ENCODE measurements around the gene CLTA.
"Not testable (repeated sequence)": the region's sequence is repeated elsewhere in the genome, so short reads cannot be mapped to it uniquely, and the experiment has no call there.

The CLTA gene

GRCh38 chr9:36221667-36222066 is 30.9 kb downstream of the CLTA start:
- TF ChIP-seq ZFX (IDR thresholded peaks at IDR 0.05), result no peak
- TF ChIP-seq, protein P1, sequence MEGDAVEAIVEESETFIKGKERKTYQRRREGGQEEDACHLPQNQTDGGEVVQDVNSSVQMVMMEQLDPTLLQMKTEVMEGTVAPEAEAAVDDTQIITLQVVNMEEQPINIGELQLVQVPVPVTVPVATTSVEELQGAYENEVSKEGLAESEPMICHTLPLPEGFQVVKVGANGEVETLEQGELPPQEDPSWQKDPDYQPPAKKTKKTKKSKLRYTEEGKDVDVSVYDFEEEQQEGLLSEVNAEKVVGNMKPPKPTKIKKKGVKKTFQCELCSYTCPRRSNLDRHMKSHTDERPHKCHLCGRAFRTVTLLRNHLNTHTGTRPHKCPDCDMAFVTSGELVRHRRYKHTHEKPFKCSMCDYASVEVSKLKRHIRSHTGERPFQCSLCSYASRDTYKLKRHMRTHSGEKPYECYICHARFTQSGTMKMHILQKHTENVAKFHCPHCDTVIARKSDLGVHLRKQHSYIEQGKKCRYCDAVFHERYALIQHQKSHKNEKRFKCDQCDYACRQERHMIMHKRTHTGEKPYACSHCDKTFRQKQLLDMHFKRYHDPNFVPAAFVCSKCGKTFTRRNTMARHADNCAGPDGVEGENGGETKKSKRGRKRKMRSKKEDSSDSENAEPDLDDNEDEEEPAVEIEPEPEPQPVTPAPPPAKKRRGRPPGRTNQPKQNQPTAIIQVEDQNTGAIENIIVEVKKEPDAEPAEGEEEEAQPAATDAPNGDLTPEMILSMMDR (conservative IDR thresholded peaks at IDR 0.05), result no peak
- H3K27ac ChIP-seq, result no peak overlapping the region

- H3K27ac ChIP-seq, result no peak overlapping the region
- TF ChIP-seq ZFX (IDR thresholded peaks at IDR 0.05), result no peak
- TF ChIP-seq, protein P1 (conservative IDR thresholded peaks at IDR 0.05), result no peak
Observed at GRCh38 chr9:36222449-36222848, 31.7 kb downstream of the CLTA start.

GRCh38 chr9:36237230-36237629 is 46.5 kb downstream of the CLTA start:
- H3K27ac ChIP-seq, result no peak overlapping the region
- TF ChIP-seq ZFX (IDR thresholded peaks at IDR 0.05), result no peak
- TF ChIP-seq, protein P1 (conservative IDR thresholded peaks at IDR 0.05), result no peak

DNA sequence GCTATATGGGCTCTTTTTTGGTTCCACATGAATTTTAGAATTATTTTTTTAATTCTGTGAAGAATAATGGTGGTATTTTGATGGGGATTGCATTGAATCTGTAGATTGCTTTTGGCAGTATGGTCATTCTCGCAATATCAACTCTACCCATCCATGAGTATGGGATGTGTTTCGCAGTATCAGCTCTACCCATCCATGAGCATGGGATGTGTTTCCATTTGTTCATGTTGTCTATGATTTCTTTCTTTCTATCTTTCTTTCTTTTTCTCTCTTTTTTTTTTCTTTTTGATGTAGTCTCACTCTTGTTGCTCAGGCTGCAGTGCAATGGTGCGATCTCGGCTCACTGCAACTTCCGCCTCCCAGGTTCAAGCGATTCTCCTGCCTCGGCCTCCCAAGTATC is 48.5 kb downstream of the CLTA start:
- H3K27ac ChIP-seq, result not testable (repeated sequence)

DNA sequence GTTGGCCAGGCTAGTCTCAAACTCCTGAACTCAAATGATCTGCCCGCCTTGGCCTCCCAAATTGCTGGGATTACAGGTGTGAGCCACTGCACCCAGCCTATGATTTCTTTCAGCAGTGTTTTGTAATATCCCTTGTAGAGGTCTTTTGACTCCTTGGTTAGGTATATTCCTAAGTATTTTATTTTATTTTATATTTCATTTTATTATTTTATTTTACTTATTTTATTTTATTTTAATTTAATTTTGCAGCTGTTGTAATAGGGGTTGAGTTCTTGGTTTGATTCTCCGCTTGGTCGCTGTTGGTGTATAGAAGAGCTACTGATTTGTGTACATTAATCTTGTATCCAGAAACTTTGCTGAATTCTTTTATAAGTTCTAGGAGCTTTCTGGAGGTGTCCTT is 49.0 kb downstream of the CLTA start:
- H3K27ac ChIP-seq, result not testable (repeated sequence)

DNA sequence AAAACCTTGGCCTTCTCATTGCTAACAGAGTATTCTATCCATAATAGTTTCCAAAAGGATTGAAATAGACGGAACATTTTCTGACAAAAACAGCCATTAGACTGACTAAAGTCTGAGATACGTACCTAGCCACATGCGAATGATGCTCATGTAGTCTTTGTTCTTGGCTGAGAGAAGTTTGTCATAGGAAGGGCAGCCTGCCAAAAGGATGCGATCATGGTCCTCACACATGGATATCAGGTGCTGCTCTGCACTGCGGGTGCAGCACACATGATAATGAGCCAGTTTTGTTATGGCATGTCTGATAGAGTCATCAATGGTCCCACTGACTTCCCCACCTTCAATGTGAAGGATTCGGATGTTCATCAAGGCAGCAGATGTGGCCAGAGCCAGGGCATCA is 55.2 kb downstream of the CLTA start:
- H3K27ac ChIP-seq, result no peak overlapping the region
- TF ChIP-seq, protein P1 (conservative IDR thresholded peaks at IDR 0.05), result no peak
- no peak for TF ChIP-seq ZFX (IDR thresholded peaks at IDR 0.05)

GRCh38 chr9:36247356-36247755 is 56.6 kb downstream of the CLTA start:
- TF ChIP-seq, protein P1 (conservative IDR thresholded peaks at IDR 0.05), result no peak
- no peak for TF ChIP-seq ZFX (IDR thresholded peaks at IDR 0.05)
- no peak overlapping the region for H3K27ac ChIP-seq

DNA sequence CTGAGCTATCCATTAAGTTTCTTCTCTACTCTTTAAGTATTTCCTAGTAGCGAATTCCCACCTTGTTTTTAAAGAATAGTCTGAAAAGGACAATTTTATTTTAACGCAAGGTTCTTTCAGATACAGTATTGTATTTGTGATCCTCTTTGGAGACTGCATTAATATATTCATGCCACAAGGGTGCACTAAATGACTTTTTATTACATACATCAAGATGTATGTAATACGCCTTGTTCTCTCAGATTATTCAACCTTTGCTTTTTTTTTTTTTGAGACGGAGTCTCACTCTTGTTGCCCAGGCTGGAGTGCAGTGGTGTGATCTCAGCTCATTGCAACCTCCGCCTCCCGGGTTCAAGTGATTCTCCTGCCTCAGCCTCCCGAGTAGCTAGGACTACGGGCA is 57.3 kb downstream of the CLTA start:
- not testable (repeated sequence) for H3K27ac ChIP-seq
- TF ChIP-seq, protein P1 (conservative IDR thresholded peaks at IDR 0.05), result peak; percentile 66

GRCh38 chr9:36249189-36249588 is 58.5 kb downstream of the CLTA start:
- H3K27ac ChIP-seq, result no peak overlapping the region
- TF ChIP-seq ZFX (IDR thresholded peaks at IDR 0.05), result no peak
- TF ChIP-seq, protein P1 (conservative IDR thresholded peaks at IDR 0.05), result no peak
